M059J (cell line): ENCODE data around the gene MOB3A. TPM values are rescaled to one million over a fixed set of nuclear protein-coding genes. Genes with fewer than 3 reads are reported as not detected.

Source experiments
- DNase-seq: peaks from one replicate; pipeline ENCODE4 v3.0.0-alpha.2; 2012; ENCODE audit warnings: low read depth
- total RNA-seq: library from RNA; depleted of rRNA; stranded (reverse); fragments of >200 nt; shearing (Covaris generic); gene quantifications from 2 replicates; pipeline ENCODE4 v1.2.3, GENCODE V29; 2014

The MOB3A gene
- total RNA-seq, 1 experiment from 2014 or later, result 19.1 TPM

DNA sequence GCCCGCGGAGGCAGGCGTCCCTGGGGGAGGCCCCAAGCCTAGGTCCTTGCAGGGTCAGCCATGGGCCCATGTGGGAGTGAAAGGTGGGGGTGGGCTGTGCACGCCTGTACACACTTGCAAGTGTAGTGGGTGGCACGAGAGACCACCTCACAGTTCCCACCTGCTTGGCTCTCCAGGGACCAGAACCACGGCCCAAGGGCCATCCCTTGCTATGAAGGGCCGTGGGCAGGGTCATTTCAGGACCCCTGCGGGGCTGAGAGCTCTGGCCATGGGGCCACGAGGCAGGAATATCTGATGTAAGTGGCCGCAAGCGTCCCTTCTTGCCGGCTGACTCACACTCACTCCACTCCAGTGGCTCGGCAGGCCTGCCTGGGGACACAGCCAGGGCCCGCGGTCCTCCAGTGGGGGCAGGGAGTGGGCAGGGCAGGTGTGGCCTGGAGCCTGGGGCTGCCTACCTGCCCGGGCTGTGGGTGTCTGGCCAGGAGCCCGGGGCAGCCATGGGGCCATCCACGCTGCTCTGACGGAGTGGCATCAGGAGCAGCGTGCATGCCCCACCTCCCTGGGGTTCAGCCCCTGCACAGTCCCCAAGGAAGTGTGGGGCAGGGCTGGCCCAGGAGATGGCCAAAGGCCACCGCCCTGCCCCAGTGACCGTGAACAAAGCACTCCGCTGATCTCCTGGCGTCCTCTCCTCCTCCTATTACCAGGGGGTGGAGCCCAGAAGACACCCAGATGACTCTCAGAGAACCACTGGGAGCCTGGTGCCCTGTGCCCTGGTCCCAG, 36.5 kb downstream of the MOB3A start:
- peak; percentile 92 for DNase-seq

DNA sequence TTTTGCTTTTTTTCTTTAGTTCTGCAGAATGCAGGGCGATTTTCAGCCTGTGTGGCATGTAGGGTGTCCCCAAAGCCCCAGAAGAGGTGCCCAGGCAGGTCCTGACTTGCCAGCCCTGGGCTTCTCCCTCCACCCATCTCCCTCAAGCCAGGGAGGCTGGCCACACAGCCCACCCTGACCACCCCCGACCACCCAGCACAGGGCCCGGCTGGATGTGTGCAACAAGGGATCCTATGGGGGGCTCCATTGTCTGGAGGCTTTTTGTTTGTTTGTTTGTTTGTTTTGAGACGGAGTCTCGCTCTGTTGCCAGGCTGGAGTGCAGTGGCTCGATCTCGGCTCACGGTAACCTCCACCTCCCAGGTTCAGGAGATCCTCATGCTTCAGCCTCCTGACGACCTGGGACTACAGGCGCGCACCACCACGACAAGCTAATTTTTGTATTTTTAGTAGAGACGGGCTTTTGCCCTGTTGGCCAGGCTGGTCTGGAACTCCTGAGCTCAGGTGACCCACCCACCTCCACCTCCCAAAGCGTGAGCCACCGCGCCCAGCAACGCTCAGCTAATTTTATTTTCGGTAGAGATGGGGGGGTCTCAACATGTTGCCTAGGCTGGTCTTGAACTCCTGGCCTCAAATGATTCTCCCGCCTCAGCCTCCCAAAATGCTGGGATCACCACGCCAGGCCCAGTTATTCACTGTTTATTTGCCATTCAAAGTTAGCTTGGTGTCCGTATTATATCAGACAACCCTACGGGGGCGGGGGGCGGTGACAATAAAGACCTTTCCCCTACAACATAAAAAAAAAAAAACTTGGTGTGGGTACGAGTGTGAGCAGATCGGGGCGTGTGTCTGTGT, 37.3 kb downstream of the MOB3A start:
- no peak for DNase-seq

DNA sequence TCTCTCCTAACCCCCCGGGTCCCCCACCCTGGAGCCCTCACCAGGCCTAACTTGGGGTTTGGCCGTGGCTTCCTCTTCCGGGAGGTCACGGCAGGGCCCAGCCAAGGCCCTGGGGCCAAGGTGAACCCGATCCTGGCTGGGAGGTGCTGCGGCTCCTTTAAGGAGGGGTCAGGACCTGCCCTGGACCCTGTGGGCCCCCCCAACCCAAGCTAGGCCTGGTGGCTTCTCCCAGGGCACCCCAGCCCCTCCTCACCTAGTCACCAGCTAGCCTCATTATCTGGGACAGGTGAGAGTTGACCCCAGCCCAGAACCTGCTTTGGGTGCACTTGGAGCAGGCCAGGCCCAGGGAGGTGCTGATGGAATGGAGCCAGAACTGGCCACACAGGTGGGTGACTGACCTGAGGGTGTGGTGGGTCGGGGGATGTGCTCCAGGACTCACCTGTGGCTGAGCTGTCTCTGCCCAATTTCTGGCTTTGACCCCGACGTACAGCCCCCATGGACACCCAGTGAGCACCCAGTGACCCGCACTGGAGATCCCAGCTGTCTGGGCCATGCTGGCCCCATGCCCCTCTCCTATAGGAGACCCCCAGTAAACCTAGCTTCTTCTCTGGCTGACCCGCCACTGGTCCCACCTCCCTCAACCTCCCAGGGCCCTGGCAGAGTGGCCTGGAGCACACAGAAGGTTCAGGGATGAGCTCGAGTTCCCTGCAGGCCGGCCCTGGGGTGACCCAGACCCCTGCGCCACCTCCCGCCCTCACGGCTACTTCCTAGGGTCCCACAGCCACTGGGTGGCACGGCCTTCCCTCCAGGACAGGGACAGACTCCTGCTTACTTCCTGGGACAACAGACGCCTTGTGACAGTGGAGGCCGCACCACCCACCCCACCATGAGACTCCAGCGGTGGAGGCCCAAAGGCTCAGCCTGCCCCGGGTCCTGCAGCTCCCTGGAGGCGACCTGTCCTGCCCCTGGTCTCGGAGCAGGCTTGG, 38.3 kb downstream of the MOB3A start:
- DNase-seq, result no peak

DNA sequence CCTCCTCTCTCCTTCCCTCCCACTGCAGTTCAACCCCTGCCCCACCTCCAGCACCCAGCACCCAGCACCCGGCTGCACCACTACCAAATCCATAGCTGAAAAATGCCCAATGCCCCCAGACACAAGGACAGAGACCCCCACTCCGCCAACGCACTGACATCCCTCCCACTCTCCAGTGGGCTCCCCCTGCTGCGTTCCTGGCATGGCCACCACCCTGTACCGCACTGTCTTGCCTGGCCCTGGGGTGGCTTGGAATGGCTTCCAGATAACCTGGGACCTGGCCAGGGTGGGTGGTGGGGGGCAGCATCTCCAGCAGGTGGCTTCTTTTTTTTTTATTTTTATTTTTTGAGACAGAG, 39.3 kb downstream of the MOB3A start:
- DNase-seq, result no peak

DNA sequence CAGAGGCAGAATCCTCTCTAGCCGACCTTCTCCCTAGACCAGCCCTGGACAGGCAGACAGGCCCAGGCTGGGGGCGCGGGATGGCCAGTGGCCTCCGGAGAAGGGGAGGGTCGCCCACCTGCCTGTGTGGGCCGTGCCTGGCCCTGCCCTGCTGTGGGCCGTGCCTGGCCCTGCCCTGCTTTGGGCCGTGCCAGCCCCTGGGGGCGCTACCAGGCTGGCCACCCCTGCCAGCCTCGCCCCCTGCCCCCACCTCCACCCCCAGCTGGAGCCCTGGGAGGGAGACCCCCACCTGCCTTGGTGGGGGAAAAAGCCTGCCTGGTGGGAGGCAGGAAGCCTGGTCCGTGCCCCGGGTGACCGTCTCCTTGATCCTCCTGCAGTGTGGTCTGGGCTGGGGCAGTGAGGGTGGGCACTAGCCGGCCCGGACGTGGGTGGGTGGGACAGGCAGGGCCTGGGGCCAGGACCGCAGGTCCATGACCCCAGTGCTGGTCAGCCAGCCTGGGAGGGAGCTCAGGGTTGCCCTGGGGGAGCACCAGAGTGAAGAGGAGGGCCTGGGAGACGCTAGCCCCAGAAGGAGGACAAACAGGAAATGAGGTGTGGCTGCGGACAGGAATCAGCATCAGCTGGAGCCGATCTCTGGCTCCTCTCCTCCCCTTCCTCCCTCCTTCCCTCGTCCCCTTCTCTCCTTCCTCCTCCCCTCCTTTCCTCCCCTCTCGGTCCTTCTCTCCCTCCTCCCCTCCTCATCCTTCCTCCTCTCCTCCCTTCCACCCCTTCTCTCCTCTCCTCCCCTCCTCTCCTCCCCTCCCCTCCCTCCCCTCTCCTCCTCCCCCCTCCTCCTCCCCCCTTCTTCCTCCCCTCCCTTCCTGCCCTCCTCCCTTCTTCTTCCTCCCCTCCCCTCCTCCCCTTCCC, 39.9 kb downstream of the MOB3A start:
- peak; percentile 71 for DNase-seq

DNA sequence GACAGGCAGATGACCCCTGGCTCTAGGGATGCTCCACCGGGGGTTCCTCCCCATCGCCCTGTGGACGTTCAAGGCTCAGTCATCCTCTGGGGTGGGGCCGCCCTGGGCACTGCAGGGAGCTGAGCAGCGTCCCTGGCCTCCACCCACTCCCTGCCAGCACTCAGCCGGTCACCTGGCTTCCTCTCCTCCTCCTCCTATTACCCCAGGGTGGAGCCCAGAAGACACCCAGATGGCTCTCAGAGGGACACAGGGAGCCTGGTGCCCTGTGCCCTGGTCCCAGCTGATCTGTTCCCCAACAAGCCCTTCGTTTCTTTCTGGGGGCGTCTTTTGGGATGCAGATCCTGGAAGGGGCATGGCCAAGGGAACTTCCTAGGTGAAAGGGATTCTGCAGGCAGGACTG, 41.4 kb downstream of the MOB3A start:
- DNase-seq, result no peak

DNA sequence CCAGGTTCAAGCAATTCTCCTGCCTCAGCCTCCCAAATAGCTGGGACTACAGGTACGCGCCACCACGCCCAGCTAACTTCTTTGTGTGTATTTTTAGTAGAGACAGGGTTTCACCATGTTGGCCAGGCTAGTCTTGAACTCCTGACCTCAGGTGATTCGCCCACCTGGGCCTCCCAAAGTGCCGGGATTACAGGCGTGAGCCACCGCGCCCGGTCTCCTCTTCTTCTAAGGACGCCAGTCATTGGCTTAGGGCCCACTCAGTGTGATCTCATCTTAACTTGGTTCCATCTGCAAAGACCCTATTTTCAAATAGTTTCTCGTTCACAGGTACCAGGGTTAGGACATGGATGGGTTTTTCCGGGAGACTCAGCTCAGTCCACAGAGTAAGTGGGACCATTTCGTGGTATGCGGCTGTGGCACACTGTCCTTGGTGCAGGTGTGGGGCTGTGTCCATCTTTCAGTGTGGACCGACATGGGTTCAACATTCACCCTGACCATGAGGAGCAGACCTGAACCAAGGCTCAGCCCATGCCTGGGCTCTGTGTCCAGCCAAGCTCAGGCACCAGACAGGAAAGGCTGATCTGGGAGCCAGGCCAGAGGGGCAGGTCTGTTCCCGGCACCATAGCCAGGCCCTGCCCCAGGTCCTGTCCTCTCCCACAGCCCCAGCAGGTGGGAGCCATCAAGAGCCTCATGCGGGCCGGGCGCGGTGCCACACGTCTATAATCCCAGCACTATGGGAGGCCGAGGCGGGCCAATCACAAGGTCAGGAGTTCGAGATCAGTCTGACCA, 42.3 kb downstream of the MOB3A start:
- no peak for DNase-seq

DNA sequence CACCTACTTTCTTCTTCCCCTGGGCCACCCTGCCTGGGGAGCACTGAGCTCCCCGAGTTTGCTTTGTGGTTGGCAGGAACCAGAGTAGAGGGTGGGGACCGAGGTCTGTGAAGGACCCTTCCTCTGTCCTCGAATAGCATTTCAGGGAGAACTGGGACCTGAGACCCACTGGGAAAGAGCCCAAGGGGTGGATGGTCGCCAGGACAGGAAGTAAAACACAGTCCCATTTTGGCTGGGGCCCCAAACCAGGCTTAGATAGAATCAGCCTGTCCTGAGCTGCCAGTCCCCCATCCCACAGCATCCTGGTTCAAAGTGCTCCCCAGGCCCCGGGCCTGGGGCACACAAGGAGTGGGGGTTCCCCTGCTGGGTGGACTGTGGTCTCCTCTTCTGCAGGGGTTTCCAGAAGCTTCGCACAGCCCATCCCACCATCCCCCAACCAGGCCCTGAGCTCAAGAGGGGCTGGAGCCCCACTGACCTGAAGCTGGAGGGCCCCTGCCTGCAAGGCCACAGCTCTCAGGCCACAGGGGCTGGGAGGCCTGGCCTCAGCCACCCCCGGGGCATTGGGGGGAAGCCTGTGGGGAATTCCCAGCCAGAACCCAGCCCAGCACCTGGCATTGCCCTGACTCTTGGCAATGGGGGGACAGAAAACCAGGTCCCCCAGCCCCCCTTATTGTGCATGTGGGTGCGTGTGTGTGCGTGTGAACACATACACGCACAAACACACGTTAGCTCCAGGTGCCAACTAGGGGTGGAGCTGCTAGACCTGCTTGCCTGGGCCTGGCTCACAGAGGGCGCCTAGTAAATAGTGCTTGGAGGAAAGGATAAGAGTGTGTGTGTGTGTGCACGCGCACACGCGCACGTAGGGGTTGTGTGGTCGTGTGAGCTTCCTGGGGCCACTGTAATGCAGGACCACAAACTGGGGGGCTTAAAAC, 44.1 kb downstream of the MOB3A start:
- DNase-seq, result peak; percentile 45

DNA sequence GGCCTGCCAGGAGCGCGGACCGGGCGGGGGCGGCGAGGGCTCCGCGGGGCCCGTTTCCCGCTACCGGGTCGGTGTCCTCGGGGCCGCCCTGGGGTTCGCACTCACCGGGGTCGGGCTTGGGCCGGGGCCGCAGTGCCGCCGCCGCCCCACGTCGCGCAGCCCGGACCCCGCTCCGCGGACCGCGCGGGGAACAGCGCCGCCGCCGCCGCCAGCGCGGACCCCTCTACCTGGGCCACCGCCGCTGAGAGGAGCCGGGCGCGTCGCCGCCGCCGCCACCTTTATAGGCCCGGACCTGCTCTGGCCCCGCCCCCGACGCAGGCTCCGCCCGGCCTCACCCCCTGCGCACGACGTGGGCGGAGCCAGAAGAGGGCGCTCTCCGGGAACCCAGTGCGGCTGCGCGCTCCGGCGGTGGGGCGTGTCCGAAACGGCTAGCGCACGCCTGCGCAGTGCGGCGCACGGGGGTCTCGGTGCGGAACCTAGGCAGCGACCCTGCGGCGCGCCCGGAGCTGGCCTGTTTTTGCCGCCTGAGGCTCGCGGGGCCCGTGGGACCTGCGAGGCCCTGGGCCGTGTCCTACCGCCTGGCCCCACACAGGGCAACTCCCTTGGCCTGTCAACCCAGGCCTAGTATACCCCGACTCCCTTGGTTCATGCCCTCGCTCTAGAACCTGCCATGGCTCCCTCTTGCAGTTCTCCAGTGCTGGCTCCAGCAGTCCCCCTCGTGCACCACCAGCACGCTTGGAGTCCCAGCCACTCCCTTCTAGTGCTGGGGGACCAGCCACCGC, 44.9 kb downstream of the MOB3A start, which contains the start of gene MKNK2:
MKNK2 (minus strand) TSS at position 254 of the 782 bp plus-strand sequence. CDS start 393 bp downstream, outside the sequence.
- DNase-seq, result peak; percentile 74

DNA sequence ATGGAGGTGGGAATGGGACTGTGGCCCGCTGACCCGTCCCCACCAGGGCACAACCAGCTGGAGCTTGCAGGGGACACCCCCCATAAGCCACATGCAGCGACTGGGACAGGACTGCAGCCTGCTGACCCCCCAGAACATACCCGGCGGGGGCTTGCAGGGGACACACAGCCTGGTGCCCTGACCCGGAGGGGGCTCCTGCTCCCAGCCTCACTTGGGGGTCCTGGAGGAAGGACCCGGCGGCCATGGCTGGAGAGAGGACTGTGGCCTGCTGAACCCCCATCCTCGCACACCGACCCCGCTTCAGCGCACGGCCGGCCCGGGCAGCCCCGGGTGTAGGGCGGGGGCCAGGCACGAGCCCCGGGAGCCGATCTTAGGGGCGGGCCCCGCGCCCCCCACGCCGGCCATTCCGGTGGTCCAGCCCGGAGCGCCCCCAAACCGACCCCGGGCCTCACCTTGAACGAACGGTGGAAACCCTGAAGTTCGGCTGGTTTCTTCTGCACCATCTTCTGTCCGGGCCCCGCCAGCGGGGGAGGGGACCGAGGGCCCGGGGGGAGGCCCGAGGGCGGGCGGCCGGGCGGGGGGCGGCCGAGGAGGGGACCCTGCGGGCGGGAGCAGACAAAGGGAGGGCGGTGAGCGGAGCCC, 45.7 kb downstream of the MOB3A start:
- no peak for DNase-seq

DNA sequence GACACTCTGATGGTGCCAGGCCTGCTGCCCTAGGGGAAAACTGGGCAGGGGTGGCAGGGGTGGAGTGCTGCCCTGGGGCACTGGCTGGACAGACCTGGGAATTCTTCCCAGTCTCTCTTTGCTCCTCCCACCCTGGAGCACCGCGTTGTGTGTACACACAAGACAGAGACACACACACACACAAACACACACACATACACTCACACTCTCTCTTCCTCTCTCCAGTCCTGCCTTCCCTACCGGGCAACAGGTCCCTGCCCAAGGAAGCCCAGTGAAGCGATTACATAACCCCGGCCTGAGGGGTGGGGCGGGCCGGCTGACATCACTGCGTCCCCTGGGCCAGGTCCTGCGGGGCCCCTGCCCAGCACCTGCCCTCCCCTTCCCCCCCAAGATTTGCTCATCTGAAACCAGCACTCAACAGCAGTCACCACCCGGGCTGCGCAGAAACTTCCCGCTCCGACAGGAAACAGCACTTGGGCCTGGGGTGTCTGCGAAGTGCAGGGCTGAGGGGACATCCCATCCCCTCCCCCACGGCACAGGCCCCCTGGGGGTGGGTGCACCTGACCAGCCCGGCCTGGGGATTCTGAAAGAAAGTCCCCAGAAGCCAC, 46.3 kb downstream of the MOB3A start:
- peak; percentile 84 for DNase-seq

DNA sequence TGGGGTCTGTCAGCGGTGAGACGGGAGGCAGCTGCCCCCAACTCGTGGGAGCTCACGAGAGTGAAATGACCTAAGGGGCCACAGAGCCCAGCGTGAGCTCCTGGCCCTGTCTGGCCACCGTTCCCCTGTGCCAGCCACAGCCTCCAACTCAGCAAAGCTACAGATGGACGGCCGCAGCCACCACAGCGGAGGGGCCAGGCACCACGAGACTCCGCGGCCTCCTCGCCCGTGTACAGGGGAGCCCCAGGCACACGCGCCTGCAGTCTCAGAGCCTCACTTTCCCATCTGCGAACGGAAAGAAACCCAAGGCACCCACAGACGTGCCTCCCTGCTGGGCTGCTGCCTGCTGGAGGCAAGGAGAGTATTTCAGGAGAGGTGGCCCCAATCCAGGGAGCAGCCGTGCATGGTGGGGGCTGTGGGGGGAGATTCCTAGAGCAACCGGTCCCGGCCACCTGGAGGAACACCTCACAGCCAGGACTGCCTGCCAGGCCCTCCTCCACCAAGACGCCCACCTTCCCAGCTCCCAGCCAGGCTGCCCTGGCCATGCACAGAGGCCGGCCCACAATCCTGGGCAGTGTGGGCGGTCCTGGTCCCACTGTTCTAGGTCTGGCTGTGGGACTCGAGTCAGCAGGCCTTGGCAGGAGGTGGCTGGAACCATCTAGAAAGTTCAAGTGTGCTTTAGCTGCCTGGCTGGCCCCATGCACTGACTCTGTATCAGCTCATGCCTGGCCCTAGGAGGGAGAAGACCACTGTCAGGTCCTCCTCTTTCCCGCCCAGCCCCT, 47.0 kb downstream of the MOB3A start:
- peak; percentile 54 for DNase-seq

DNA sequence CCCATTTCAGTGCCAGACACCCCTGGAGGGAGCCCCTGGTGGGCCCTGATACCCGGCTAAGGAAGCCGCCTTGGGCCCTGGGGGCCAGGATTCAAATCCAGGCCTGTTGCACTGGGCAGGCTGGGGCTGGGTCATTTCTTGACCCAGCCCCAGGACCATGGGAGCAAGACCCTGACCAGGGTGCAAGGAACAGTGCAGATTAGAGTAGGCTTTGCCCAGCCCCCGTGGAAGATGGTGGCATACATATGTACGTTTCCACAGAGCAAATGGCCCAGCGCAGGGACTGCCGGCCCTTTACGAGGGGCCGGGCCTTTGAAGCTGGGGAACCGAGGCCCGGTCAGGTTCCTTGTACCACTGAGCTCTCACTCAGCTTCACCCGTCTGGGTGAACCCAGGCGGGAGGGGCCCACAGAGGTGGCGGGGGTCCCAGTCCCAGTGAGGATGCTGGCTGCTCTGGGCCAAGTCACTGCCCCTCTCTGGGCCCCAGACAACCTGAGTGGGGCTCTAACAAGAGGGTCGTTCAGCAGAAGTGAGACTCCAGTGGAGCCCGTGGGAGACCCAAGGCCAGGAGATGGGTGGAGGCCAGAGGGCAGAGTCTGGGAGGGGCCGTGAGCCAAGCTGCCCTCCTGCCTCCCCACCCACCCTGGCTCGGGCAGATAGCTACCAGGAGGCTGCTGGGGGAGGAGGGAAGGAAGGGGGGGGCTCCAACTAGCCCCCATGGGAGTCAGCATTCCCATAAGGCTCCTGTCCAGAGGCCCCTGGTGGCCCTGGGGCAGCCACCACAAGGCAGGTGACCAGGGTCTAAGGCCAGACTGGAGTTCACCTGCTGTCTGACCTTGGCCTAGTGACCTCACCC, 47.8 kb downstream of the MOB3A start:
- no peak for DNase-seq

DNA sequence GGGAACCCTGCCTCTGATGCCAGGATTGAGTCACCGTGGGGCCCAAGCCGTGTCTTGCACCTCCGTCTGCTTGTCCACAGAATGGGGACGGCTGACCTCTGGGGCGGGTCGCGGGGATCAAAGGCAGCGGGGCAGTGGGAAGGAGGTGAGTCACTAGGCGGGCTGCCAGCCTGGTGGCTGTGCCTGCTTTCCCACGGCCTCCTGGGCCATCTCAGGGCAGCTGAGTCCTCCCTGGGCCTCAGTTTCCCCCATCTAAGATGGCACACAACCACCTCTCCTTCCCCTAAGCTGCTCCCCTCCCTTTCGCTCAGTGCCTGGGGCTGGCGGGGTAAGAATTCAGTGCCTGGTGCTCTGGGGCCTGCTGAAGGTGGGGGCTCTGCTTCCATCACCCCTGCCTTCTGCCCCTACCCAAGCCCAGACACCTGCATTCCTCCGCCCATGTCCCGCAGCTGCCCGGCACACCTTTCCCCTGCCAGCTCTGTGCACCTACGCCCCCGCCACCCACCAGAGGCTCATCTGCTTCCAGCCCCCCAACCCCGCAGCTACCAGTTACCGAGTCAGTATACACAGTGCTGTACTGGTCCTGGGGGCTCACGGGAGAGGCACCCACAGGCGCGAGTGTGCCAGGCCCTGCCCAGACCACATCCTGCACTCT, 48.5 kb downstream of the MOB3A start:
- DNase-seq, result peak; percentile 70

DNA sequence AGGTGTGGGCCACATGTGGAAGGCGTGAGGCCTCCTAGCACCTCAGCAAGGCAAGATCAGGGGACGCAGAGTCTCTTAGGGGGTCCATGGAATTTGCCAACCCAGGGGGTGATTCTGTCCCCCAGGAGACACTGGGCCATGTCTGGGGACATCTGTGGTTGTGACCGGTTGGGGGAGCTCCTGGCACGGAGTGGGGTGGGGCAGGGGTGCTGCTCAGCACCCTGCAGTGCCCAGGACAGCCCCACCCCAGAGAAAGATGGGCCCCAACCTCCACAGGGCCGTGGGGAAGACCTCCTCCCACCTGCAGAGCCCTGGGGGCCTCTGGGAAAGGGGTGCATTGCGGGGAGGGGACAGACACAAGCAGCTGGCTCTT, 49.1 kb downstream of the MOB3A start:
- no peak for DNase-seq
